ENCODE results near the gene KIAA1210. TPM values are rescaled to one million over a fixed set of nuclear protein-coding genes. Genes with fewer than 3 reads are reported as not detected.

The KIAA1210 gene
- total and polyA plus RNA-seq, 2 of the 4 experiments (the other 2 are of a cell fraction) = not detected

GRCh38 chrX:119132316-119132715 is 4.7 kb upstream of the KIAA1210 start:
- H2AFZ ChIP-seq (replicated peaks; ENCODE audit: low read length, poor library complexity) = no peak overlapping the region
- dilution Hi-C loops (cut with HindIII; ENCODE audit: low sequenced_read_pairs, unreplicated experiment) = no loop called here
- no peak overlapping the region for H3K27ac ChIP-seq (ENCODE audit: insufficient read depth, low read length)
- no peak overlapping the region for H4K91ac ChIP-seq (ENCODE audit: insufficient read depth, low read depth, low read length)
- no peak for DNase-seq
- no peak overlapping the region for H2BK15ac ChIP-seq (ENCODE audit: low read depth, low read length)
- H4K20me1 ChIP-seq (ENCODE audit: insufficient read depth, low read length) = no peaks in the 10 kb centered on the region
- no peaks in the 10 kb centered on the region for H3K79me1 ChIP-seq (ENCODE audit: low read depth in 1 of 2, low read length in 2 of 2)
- no peaks in the 10 kb centered on the region for H3K9me1 ChIP-seq (ENCODE audit: insufficient read depth, low read length)
- no peak overlapping the region for H2AK9ac ChIP-seq (replicated peaks; ENCODE audit: low read depth, low read length, poor library complexity)
- intact Hi-C loops (cut with micrococcal nuclease) = no loop called here
- no peak overlapping the region for H3K18ac ChIP-seq (ENCODE audit: low read depth, low read length)
- no peaks in the 10 kb centered on the region for H3K36me3 ChIP-seq (ENCODE audit: control insufficient read depth, insufficient read depth, low read length)
- H3K56ac ChIP-seq (ENCODE audit: extremely low read depth, insufficient read depth, low read length) = no peak overlapping the region
- POLR2A ChIA-PET (ENCODE audit: unreplicated experiment) = no interaction called here
- no peak overlapping the region for H2BK5ac ChIP-seq (ENCODE audit: low read depth, low read length, poor library complexity, severe bottlenecking)
- in situ Hi-C loops (cut with MboI; ENCODE audit: low sequenced_read_pairs) = no loop called here
- H3K4me1 ChIP-seq (ENCODE audit: control insufficient read depth, insufficient read depth, low read length) = no peaks in the 10 kb centered on the region
- H3K9me3 ChIP-seq (ENCODE audit: control insufficient read depth, insufficient read depth, low read length) = no peaks in the 10 kb centered on the region
- TF ChIP-seq RCOR1 (IDR thresholded peaks at IDR 0.05; ENCODE audit: insufficient replicate concordance, low read length) (no peak), RFX5 (IDR thresholded peaks at IDR 0.05; ENCODE audit: low read depth, low read length) (no peak), RAD21 (IDR thresholded peaks at IDR 0.05; ENCODE audit: low read length) (no peak), CEBPB (IDR thresholded peaks at IDR 0.05; ENCODE audit: low read depth, low read length) (no peak), MXI1 (IDR thresholded peaks at IDR 0.05; ENCODE audit: borderline replicate concordance, low read depth, low read length) (no peak), ELK1 (IDR thresholded peaks at IDR 0.05; ENCODE audit: borderline replicate concordance, low read depth, low read length) (no peak), FOS (IDR thresholded peaks at IDR 0.05; ENCODE audit: low read depth, low read length) (no peak), NFE2L2 (IDR thresholded peaks at IDR 0.05; ENCODE audit: low read depth, low read length) (no peak), POLR2A (IDR thresholded peaks at IDR 0.05; ENCODE audit: low read depth, low read length) (no peak), MAZ (IDR thresholded peaks at IDR 0.05; ENCODE audit: borderline replicate concordance, low read depth, low read length) (no peak), CHD1 (IDR thresholded peaks at IDR 0.05; ENCODE audit: low read depth, low read length) (no peak)
- TF ChIP-seq, protein P1, sequence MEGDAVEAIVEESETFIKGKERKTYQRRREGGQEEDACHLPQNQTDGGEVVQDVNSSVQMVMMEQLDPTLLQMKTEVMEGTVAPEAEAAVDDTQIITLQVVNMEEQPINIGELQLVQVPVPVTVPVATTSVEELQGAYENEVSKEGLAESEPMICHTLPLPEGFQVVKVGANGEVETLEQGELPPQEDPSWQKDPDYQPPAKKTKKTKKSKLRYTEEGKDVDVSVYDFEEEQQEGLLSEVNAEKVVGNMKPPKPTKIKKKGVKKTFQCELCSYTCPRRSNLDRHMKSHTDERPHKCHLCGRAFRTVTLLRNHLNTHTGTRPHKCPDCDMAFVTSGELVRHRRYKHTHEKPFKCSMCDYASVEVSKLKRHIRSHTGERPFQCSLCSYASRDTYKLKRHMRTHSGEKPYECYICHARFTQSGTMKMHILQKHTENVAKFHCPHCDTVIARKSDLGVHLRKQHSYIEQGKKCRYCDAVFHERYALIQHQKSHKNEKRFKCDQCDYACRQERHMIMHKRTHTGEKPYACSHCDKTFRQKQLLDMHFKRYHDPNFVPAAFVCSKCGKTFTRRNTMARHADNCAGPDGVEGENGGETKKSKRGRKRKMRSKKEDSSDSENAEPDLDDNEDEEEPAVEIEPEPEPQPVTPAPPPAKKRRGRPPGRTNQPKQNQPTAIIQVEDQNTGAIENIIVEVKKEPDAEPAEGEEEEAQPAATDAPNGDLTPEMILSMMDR (conservative IDR thresholded peaks at IDR 0.05; ENCODE audit: low read depth, low read length) = no peak
- no CpG with 5 or more reads among the region's 2 CpGs for WGBS, 2 experiments (ENCODE audit: extremely low coverage in 2 of 2, insufficient read length in 1 of 2)
- H2BK20ac ChIP-seq (ENCODE audit: low read depth, low read length) = no peak overlapping the region
- CTCF ChIA-PET = interaction anchor here (0.6 kb wide), 1 partner anchor 13 kb away, joined by 3 read pairs; no protein-coding TSS in a partner anchor
- H2AK5ac ChIP-seq (ENCODE audit: low read depth, low read length) = no peak overlapping the region
- H3K14ac ChIP-seq (replicated peaks; ENCODE audit: low read depth, low read length) = no peak overlapping the region
- peaks cover 7% of the 10 kb centered on the region for H3K27me3 ChIP-seq (ENCODE audit: control insufficient read depth, insufficient read depth, low read length)
- ATAC-seq (ENCODE audit: low read depth) = no peak
- H2BK120ac ChIP-seq (ENCODE audit: low read depth, low read length) = no peak overlapping the region
- H3K4ac ChIP-seq (ENCODE audit: low read depth, low read length) = no peak overlapping the region
- no peak overlapping the region for H4K5ac ChIP-seq (ENCODE audit: low read depth, low read length)
- no peak overlapping the region for H3K23ac ChIP-seq (ENCODE audit: low read depth, low read length)
- no peak overlapping the region for H3K4me2 ChIP-seq (ENCODE audit: low read depth, low read length)
- BruUV-seq (replicated peaks) = no TSS peak
- H3K4me3 ChIP-seq (ENCODE audit: insufficient read depth, low read depth, low read length) = no peak overlapping the region
- H3K9ac ChIP-seq (ENCODE audit: low read depth, low read length) = no peak overlapping the region
- no peak overlapping the region for H4K8ac ChIP-seq (ENCODE audit: low read depth in 2 of 2, low read length in 2 of 2)

Data from IMR-90 (cell line).